ENCODE results near the gene EFHC2. TPM values are rescaled to one million over a fixed set of nuclear protein-coding genes. Genes with fewer than 3 reads are reported as not detected.

EFHC2 gene
- total and polyA plus RNA-seq, 2 of the 8 experiments (the other 6 are each of a cell fraction or from before 2014, with no cell fraction given): 1.8 to 3.4 TPM

DNA sequence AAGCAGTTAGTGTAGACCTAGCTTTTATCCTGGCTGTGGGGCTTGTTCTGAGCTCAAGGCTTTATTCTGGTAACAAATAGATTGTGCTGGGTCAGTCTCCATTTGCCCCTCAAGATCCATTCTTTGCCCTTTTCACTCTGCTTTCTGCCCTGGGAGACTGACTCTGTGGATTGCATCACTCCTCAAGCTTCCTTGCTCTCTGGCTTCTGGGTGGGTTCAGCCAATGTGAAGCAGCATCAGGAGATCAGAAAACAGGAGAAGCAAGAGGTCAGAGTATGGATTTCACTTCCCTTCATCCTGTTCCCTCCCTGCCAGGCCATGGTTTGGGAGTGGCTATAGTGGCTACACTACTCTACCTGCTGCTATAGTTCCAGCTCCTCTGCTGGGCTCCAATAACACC lies 186.2 kb downstream of the EFHC2 start (continued):
- TF ChIP-seq, protein P1, sequence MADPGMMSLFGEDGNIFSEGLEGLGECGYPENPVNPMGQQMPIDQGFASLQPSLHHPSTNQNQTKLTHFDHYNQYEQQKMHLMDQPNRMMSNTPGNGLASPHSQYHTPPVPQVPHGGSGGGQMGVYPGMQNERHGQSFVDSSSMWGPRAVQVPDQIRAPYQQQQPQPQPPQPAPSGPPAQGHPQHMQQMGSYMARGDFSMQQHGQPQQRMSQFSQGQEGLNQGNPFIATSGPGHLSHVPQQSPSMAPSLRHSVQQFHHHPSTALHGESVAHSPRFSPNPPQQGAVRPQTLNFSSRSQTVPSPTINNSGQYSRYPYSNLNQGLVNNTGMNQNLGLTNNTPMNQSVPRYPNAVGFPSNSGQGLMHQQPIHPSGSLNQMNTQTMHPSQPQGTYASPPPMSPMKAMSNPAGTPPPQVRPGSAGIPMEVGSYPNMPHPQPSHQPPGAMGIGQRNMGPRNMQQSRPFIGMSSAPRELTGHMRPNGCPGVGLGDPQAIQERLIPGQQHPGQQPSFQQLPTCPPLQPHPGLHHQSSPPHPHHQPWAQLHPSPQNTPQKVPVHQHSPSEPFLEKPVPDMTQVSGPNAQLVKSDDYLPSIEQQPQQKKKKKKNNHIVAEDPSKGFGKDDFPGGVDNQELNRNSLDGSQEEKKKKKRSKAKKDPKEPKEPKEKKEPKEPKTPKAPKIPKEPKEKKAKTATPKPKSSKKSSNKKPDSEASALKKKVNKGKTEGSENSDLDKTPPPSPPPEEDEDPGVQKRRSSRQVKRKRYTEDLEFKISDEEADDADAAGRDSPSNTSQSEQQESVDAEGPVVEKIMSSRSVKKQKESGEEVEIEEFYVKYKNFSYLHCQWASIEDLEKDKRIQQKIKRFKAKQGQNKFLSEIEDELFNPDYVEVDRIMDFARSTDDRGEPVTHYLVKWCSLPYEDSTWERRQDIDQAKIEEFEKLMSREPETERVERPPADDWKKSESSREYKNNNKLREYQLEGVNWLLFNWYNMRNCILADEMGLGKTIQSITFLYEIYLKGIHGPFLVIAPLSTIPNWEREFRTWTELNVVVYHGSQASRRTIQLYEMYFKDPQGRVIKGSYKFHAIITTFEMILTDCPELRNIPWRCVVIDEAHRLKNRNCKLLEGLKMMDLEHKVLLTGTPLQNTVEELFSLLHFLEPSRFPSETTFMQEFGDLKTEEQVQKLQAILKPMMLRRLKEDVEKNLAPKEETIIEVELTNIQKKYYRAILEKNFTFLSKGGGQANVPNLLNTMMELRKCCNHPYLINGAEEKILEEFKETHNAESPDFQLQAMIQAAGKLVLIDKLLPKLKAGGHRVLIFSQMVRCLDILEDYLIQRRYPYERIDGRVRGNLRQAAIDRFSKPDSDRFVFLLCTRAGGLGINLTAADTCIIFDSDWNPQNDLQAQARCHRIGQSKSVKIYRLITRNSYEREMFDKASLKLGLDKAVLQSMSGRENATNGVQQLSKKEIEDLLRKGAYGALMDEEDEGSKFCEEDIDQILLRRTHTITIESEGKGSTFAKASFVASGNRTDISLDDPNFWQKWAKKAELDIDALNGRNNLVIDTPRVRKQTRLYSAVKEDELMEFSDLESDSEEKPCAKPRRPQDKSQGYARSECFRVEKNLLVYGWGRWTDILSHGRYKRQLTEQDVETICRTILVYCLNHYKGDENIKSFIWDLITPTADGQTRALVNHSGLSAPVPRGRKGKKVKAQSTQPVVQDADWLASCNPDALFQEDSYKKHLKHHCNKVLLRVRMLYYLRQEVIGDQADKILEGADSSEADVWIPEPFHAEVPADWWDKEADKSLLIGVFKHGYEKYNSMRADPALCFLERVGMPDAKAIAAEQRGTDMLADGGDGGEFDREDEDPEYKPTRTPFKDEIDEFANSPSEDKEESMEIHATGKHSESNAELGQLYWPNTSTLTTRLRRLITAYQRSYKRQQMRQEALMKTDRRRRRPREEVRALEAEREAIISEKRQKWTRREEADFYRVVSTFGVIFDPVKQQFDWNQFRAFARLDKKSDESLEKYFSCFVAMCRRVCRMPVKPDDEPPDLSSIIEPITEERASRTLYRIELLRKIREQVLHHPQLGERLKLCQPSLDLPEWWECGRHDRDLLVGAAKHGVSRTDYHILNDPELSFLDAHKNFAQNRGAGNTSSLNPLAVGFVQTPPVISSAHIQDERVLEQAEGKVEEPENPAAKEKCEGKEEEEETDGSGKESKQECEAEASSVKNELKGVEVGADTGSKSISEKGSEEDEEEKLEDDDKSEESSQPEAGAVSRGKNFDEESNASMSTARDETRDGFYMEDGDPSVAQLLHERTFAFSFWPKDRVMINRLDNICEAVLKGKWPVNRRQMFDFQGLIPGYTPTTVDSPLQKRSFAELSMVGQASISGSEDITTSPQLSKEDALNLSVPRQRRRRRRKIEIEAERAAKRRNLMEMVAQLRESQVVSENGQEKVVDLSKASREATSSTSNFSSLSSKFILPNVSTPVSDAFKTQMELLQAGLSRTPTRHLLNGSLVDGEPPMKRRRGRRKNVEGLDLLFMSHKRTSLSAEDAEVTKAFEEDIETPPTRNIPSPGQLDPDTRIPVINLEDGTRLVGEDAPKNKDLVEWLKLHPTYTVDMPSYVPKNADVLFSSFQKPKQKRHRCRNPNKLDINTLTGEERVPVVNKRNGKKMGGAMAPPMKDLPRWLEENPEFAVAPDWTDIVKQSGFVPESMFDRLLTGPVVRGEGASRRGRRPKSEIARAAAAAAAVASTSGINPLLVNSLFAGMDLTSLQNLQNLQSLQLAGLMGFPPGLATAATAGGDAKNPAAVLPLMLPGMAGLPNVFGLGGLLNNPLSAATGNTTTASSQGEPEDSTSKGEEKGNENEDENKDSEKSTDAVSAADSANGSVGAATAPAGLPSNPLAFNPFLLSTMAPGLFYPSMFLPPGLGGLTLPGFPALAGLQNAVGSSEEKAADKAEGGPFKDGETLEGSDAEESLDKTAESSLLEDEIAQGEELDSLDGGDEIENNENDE (IDR thresholded peaks at IDR 0.05; ENCODE audit: insufficient replicate concordance, low read length): no peak
- TF ChIP-seq TAF7 (optimal IDR thresholded peaks at IDR 0.05; ENCODE audit: borderline replicate concordance, low read depth, low read length): no peak
- TF ChIP-seq TAF1 (IDR thresholded peaks at IDR 0.05; ENCODE audit: low read depth, low read length): no peak
- TF ChIP-seq ZNF274 (IDR thresholded peaks at IDR 0.05; ENCODE audit: borderline replicate concordance, extremely low read depth, low read length): no peak
- TF ChIP-seq TCF12 (IDR thresholded peaks at IDR 0.05; ENCODE audit: low read depth, low read length): no peak
- TF ChIP-seq HDAC2 (IDR thresholded peaks at IDR 0.05; ENCODE audit: borderline replicate concordance in 1 of 2, low read depth in 2 of 2, low read length in 2 of 2): no peak
- no peak for TF ChIP-seq SIRT6 (IDR thresholded peaks at IDR 0.05; ENCODE audit: low read length)
